HepG2 (cell line): ENCODE measurements around the gene PPP4R3A. TPM values are rescaled to one million over a fixed set of nuclear protein-coding genes. Genes with fewer than 3 reads are reported as not detected.

Experiments
- ATAC-seq: fragments of 200-7000 bp; cut with Tn5 transposase; 3 replicates; pipeline ENCODE4 v1.9.1; 2020; ENCODE audit warnings: mild to moderate bottlenecking, moderate library complexity
- BruUV-seq: library from RNA; stranded (reverse); fragments of 400-500 nt; replicated peaks from 2 replicates; lab custom pipeline; 2021; lab: Mats Ljungman, UMichigan
- CTCF ChIA-PET: fragments of 300-600 bp; formaldehyde crosslinking; extraction: SDS; loops from one replicate; lab custom pipeline; 2021; ENCODE audit warnings: low total read pairs, inconsistent platforms, low intra/inter-chr PET ratio; lab: Yijun Ruan, JAX
- POLR2A ChIA-PET: fragments of 350-600 bp; sonication (Branson Sonifier 250); formaldehyde crosslinking; loops from one replicate; lab custom pipeline; 2020; ENCODE audit warnings: antibody characterized with exemption, inconsistent platforms; lab: Yijun Ruan, JAX
- DNase-seq: peaks from one replicate; pipeline ENCODE4 v3.0.0-alpha.2; 2015; ENCODE audit warnings: low spot score
- FAIRE-seq: peaks from 3 replicates; lab custom pipeline; 2011; peaks lifted over from hg19 to GRCh38; lab: Jason Lieb, UNC
- H2AFZ ChIP-seq: one replicate; pipeline ENCODE4 v1.6.1; 2011; ENCODE audit warnings: low read length, inconsistent platforms
- H3K27ac ChIP-seq: fragments of 300-600 bp; 3 replicates; pipeline ENCODE4 v1.8.0; 2011; ENCODE audit warnings: mixed run types, mild to moderate bottlenecking, mixed read lengths, low read length, inconsistent platforms; ENCODE audit not compliant: insufficient read depth; ENCODE audit errors: extremely low read length
- H3K27me3 ChIP-seq, 2 experiments: fragments of 200-600 bp in 1 of 2; 2 replicates in 1 of 2; 3 replicates in 1 of 2; pipeline versions ENCODE4 v1.6.0 to v1.8.0; 2011; ENCODE audit warnings: low read length in 2 of 2, mild to moderate bottlenecking in 2 of 2, moderate library complexity in 2 of 2, inconsistent platforms in 1 of 2; ENCODE audit not compliant: insufficient read depth in 2 of 2, control insufficient read depth in 1 of 2
- H3K36me3 ChIP-seq, 2 experiments: fragments of 200-600 bp in 1 of 2; replicated peaks in 1 of 2; 2 replicates in 1 of 2; 3 replicates in 1 of 2; pipeline versions ENCODE4 v1.5.1 to v1.8.0; 2011; ENCODE audit warnings: low read length in 2 of 2, inconsistent platforms in 1 of 2; ENCODE audit not compliant: insufficient read depth in 2 of 2, control insufficient read depth in 1 of 2
- H3K4me1 ChIP-seq: 2 replicates; pipeline ENCODE4 v1.5.1; 2012; ENCODE audit warnings: low read length, inconsistent platforms; ENCODE audit not compliant: insufficient read depth
- H3K4me2 ChIP-seq: 2 replicates; pipeline ENCODE4 v1.6.0; 2011; ENCODE audit warnings: low read depth, low read length, inconsistent platforms
- H3K4me3 ChIP-seq, 3 experiments: fragments of 200-600 bp in 1 of 3; sonication (generic), shearing (Covaris generic) in 1 of 3; replicated peaks in 1 of 3; 2 replicates each; pipeline ENCODE4 v1.5.1; 2011 to 2016; ENCODE audit warnings: low read length in 3 of 3, inconsistent platforms in 2 of 3, low read depth in 2 of 3, mild to moderate bottlenecking in 2 of 3, control low read depth in 1 of 3, mixed read lengths in 1 of 3; ENCODE audit not compliant: insufficient read depth in 1 of 3
- H3K79me2 ChIP-seq: one replicate; pipeline ENCODE4 v1.6.1; 2011; ENCODE audit warnings: low read length, inconsistent platforms; ENCODE audit not compliant: insufficient read depth
- H3K9ac ChIP-seq: 2 replicates; pipeline ENCODE4 v1.6.0; 2011; ENCODE audit warnings: mild to moderate bottlenecking, low read depth, low read length, inconsistent platforms; ENCODE audit not compliant: insufficient read depth
- H3K9me3 ChIP-seq: 2 replicates; pipeline ENCODE4 v1.5.1; 2012; ENCODE audit warnings: mild to moderate bottlenecking, low read length
- H4K20me1 ChIP-seq: 2 replicates; pipeline ENCODE4 v1.6.0; 2011; ENCODE audit warnings: inconsistent platforms, mild to moderate bottlenecking, low read length, moderate library complexity; ENCODE audit not compliant: insufficient read depth
- ATF7 ChIP-seq, 2 experiments: fragments of 450-650 bp in 1 of 2; sonication (generic) in 1 of 2; formaldehyde crosslinking in 1 of 2; IDR thresholded peaks; 2 replicates each; pipeline versions ENCODE4 v1.4.0 to v1.6.1; 2016 to 2020; ENCODE audit warnings: antibody characterized with exemption in 1 of 2, mild to moderate bottlenecking in 1 of 2, missing genetic modification reagents in 1 of 2
- CTCF ChIP-seq: sonication (generic); formaldehyde crosslinking; IDR thresholded peaks from 2 replicates; pipeline ENCODE4 v1.5.0; 2020; ENCODE audit warnings: mild to moderate bottlenecking, missing genetic modification reagents, moderate library complexity
- RORA ChIP-seq: sonication (generic); formaldehyde crosslinking; IDR thresholded peaks from 2 replicates; pipeline ENCODE4 v1.5.0; 2020; ENCODE audit warnings: mild to moderate bottlenecking, missing genetic modification reagents, moderate library complexity
- THAP9 ChIP-seq: sonication (generic); formaldehyde crosslinking; IDR thresholded peaks from 2 replicates; pipeline ENCODE4; 2020; ENCODE audit warnings: missing genetic modification reagents, mild to moderate bottlenecking, borderline replicate concordance
- ZFP36L2 ChIP-seq: sonication (generic); formaldehyde crosslinking; IDR thresholded peaks from 2 replicates; pipeline ENCODE4 v1.4.0; 2020; ENCODE audit warnings: missing genetic modification reagents
- ZNF589 ChIP-seq: sonication (generic); formaldehyde crosslinking; conservative IDR thresholded peaks from 2 replicates; pipeline ENCODE4 v1.8.0; 2022; ENCODE audit warnings: mild to moderate bottlenecking, moderate library complexity, missing genetic modification reagents
- WGBS: methylation state at CpG from one replicate; pipeline ENCODE4 v1.1.6; 2017; ENCODE audit warnings: low lambda C conversion rate; 5-methylcytosine and 5-hydroxymethylcytosine counted together
- in situ Hi-C: cut with HindIII; loops from 2 replicates; pipeline ENCODE4 v1.10.0; 2017; ENCODE audit warnings: low pct_unique_long_range_greater_than_20kb; ENCODE audit not compliant: extremely low pct_ligation_motif_present
- intact Hi-C: fragments of 100-400 bp; cut with micrococcal nuclease; formaldehyde crosslinking; loops from one replicate; pipeline ENCODE4 v1.10.0; 2022; ENCODE audit not compliant: unreplicated experiment
- polyA plus RNA-seq, 8 experiments: library from polyadenylated mRNA; depleted of rRNA in 3 of 8; stranded (reverse) in 7 of 8; unstranded in 1 of 8; fragments of >200 nt; fragmentation: Illumina TruSeq in 4 of 8; extraction: Trizol in 4 of 8; gene quantifications; 2 replicates each; pipeline versions ENCODE4 v1.2.1 to v1.2.3, GENCODE V29; 2011 to 2016; ENCODE audit warnings: low read depth in 4 of 8, missing spikeins in 1 of 8, mixed read lengths in 1 of 8; ENCODE audit not compliant: insufficient read depth in 1 of 8
- total RNA-seq, 5 experiments: library from RNA; depleted of rRNA; stranded (reverse); fragments of >200 nt; fragmentation: Illumina TruSeq; extraction: Trizol; gene quantifications; 2 replicates each; pipeline ENCODE4 v1.2.3, GENCODE V29; 2016; ENCODE audit warnings: low read depth in 1 of 5

Gene PPP4R3A
- total and polyA plus RNA-seq, 2 of the 13 experiments (the other 11 are each of a cell fraction or from before 2014, with no cell fraction given) = 22.5 to 57.4 TPM

- TF ChIP-seq THAP9 = no peak
- no peak for TF ChIP-seq RORA (CRISPR knock-in tag)
- TF ChIP-seq ATF7 (IDR thresholded peaks at IDR 0.05) = 0 out of 2 replicates have a peak, but pooled peaks have one; percentile 5
- TF ChIP-seq ATF7 (CRISPR knock-in tag; IDR thresholded peaks at IDR 0.05) = no peak
- TF ChIP-seq, all 625 proteins: peak for 1
- peaks cover 36% of the 10 kb centered on the region for H3K79me2 ChIP-seq
- no TSS peak for BruUV-seq
- H3K9me3 ChIP-seq = no peaks in the 10 kb centered on the region
- H3K9ac ChIP-seq = no peak overlapping the region
- no peak for DNase-seq
- no peak overlapping the region for H3K4me2 ChIP-seq
- ATAC-seq = no peak
- H2AFZ ChIP-seq = no peak overlapping the region
- CTCF ChIA-PET = no interaction called here
- H3K27ac ChIP-seq = no peak overlapping the region
- 95% methylated on average over 2 of the region's 2 CpGs for WGBS
- no peaks in the 10 kb centered on the region; a peak in 1 of 5 replicates for H3K27me3 ChIP-seq
- H3K36me3 ChIP-seq = peaks cover 22 to 93% of the 10 kb centered on the region in 2 experiments
- peaks cover 11% of the 10 kb centered on the region for H4K20me1 ChIP-seq
- H3K4me3 ChIP-seq = no peak overlapping the region
- intact Hi-C loops (loop anchor here (10.0 kb wide), 1 partner anchor 80 kb away; no protein-coding TSS in a partner anchor), in situ Hi-C loops (no loop called here)
- no peak for FAIRE-seq
- no peaks in the 10 kb centered on the region for H3K4me1 ChIP-seq
- POLR2A ChIA-PET = no interaction called here
Measured at GRCh38 chr14:91484744-91485143, 25.4 kb downstream of the PPP4R3A start.

- H3K9ac ChIP-seq = no peak overlapping the region
- 98% methylated on average over 3 of the region's 3 CpGs for WGBS
- no peak for TF ChIP-seq ZFP36L2 (CRISPR knock-in tag)
- no peak for TF ChIP-seq ZNF589 (CRISPR knock-in tag)
- 0 out of 2 replicates have a peak, but pooled peaks have one; percentile 9 for TF ChIP-seq CTCF (CRISPR knock-in tag)
- BruUV-seq = no TSS peak
- H4K20me1 ChIP-seq = peaks cover 11% of the 10 kb centered on the region
- ATAC-seq = no peak
- no peak for FAIRE-seq
- no peaks in the 10 kb centered on the region for H3K9me3 ChIP-seq
- ChIA-PET POLR2A (no interaction called here), CTCF (no interaction called here)
- H3K79me2 ChIP-seq = peaks cover 37% of the 10 kb centered on the region
- in situ Hi-C loops = no loop called here
- H3K27ac ChIP-seq = no peak overlapping the region
- H3K4me3 ChIP-seq = no peak overlapping the region
- no peak overlapping the region for H2AFZ ChIP-seq
- DNase-seq = no peak
- H3K4me1 ChIP-seq = no peaks in the 10 kb centered on the region
- no peaks in the 10 kb centered on the region; a peak in 1 of 5 replicates for H3K27me3 ChIP-seq
- intact Hi-C loops = loop anchor here (10.0 kb wide), 1 partner anchor 81 kb away; no protein-coding TSS in a partner anchor
- H3K4me2 ChIP-seq = no peak overlapping the region
- H3K36me3 ChIP-seq = peaks cover 23 to 92% of the 10 kb centered on the region in 2 experiments
Measured at GRCh38 chr14:91484186-91484585, 25.9 kb downstream of the PPP4R3A start.
